HG03103 (cell line): ENCODE results near the gene TENM3.

ENCODE experiments used
- ATAC-seq: cut with Tn5 transposase; IDR thresholded peaks from one replicate; pipeline ENCODE4 v1.9.1; 2021; ENCODE audit warnings: low read depth; ENCODE audit not compliant: unreplicated experiment

Gene TENM3

DNA sequence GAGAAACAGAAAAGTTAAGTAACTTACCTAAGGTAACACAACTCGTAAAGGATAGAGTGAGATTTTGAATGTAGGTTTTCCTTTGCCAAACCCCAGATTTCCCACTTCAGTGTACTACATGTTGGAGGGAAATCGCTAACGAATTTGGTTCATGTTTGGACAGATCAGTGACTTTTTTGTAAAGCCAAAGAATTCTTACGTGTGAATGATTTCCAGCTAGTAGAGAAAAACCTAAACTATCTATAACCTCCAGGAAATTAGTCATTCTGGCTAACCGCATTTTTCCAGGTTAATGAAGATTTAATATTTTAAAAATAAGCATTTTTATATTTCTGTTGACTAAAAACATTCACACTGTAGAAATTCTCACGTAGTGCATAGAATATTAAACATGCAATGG is 7.2 kb downstream of the TENM3 start:
- no peak for ATAC-seq

- no peak for ATAC-seq
Observed at GRCh38 chr4:182251116-182251515, 7.9 kb downstream of the TENM3 start.

DNA sequence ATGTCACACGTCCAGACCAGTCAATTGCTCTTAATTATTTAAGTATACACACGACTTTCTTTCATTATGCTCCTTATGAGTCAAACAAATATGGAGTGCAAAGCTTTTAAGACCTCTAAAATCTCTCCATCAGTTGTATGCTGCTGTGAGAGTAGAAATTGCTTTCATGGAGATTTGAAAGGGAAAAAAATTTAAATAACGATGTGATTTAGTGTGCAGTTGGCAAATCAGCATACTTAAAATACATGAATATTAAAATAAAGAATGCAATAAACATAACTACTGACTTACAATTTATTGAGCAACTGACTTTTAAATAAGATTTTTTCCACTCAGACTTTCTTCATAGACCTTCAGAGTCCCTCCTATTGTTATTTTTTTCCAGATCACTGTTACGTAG is 9.0 kb downstream of the TENM3 start:
- ATAC-seq = no peak

GRCh38 chr4:182254026-182254780 is 11.0 kb downstream of the TENM3 start:
- ATAC-seq = no peak

GRCh38 chr4:182255441-182256190 is 12.4 kb downstream of the TENM3 start:
- ATAC-seq = no peak

- no peak for ATAC-seq
Observed at GRCh38 chr4:182257016-182257415, 13.8 kb downstream of the TENM3 start.

DNA sequence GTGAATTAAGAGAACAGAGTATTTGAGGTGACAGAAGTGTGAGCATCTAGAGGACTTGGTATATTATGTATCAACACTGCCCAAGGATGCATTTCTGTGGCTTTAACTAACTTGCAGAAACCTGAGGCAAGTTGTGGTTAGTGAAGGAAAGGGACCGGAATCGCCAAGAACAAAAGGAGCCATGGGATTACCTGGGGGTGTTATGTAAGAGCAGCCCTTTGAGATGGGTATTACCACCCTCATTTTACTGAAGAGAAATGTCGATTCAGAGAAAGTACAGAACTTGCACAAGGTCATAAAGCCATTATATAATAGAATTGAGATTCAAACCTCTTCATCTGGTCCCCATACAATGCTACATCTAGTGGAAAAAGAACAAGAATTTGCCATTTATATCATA is 14.3 kb downstream of the TENM3 start:
- ATAC-seq = no peak

DNA sequence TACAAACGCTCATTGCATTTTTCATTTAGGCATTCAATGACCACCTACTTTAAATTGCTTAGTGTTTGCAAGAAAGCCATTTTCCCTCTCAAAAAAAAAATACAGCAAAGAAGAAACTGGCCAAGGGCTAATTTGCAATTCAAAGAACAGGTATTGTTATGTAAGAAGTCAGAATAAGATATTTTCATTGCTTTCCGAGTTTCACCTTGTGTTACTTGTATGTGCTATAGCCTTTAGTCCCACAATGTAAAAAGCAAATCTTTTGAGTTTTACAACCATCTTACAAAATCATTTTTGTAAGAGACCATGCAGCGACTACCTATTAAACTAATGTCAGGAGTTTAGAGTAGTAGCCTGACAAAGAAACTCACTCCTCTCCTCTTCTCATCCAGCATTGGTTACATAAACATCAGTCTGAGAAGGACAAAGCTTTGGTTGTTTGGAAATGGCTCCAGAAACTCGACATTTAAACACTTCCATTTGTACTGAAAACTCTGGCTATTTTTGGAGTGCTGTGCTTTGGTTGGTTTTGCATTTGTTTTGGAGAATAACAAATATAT is 15.3 kb downstream of the TENM3 start:
- no peak for ATAC-seq

GRCh38 chr4:182261651-182262223 is 18.5 kb downstream of the TENM3 start:
- no peak for ATAC-seq

DNA sequence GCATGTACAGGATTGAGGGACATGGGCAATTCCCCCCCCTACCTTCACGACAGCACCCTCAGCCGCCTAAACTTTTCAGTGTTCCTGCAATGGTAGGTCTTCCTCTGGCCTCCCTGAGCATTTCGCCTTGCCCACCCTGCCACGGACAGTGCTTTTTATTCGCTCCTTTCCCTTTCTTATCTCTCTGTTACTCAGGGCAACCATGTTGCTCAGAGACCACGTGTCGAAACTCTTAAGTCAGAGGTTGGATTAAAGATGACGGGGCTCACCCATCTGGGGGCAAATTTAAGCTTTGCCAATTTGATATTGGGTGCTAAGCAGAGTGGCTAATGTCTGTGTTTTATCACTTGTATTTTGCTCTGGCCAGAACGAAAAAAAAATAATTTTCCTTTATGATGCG is 20.4 kb downstream of the TENM3 start:
- ATAC-seq = no peak

GRCh38 chr4:182264139-182264752 is 21.0 kb downstream of the TENM3 start:
- ATAC-seq = no peak

GRCh38 chr4:182265881-182266280 is 22.7 kb downstream of the TENM3 start:
- ATAC-seq = no peak

- no peak for ATAC-seq
Observed at GRCh38 chr4:182267048-182267447, 23.8 kb downstream of the TENM3 start.

GRCh38 chr4:182268966-182269365 is 25.8 kb downstream of the TENM3 start:
- ATAC-seq = no peak

DNA sequence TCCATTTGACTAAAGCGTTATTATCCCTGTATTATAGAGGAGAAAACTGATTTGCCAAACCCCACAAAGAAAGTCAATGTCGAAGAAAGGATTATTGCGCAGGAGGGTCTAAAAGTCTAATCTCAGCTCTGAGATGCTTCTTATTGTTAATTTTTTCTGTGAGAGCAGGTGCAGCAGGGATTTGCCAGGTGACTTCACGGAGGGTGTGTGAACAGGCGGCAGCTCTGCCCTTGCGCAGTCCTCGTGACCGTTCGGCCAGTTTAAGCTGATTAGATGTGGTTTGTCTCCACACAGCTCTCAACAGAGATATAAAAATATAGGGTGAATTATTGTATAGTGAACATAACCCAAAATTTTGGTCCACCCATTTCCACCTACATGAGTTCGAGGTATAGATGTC is 28.5 kb downstream of the TENM3 start:
- no peak for ATAC-seq

GRCh38 chr4:182272151-182272550 is 28.9 kb downstream of the TENM3 start:
- no peak for ATAC-seq

DNA sequence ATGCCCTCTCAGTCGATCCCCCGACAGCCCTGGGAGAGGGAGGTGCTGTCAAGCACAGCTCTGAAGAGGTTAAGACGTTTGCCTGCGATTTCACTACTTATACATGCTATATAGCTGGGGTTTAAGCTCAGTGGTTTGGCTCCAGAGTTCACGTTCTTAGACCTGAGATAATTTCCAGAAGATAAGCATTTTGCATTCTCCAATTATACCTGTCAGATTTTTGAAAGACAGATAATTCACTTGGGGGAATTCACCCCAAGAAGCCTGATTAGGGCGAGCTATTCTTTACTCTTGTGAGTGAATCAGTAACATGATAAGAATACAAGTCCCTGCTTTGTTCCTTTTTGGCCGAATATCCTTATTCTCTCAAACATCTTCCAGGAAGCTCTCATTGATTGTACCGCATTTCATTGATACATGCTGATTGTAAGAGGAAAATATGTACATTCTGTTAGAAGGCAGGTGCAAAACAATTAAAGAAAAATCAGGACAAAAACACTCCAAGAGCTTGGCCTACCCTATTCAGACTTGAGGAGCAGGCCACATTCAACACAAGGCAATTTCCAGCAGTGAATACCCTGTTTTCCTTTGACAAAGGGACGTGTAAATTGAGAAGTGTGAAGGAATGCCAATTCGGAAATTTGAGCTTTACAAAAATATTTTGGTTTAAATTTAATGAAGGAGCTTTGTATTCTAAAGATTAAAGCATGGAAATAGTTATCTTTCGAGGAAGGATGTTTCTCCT is 30.2 kb downstream of the TENM3 start:
- no peak for ATAC-seq

- ATAC-seq = no peak
Observed at GRCh38 chr4:182276210-182277109, 33.3 kb downstream of the TENM3 start.

DNA sequence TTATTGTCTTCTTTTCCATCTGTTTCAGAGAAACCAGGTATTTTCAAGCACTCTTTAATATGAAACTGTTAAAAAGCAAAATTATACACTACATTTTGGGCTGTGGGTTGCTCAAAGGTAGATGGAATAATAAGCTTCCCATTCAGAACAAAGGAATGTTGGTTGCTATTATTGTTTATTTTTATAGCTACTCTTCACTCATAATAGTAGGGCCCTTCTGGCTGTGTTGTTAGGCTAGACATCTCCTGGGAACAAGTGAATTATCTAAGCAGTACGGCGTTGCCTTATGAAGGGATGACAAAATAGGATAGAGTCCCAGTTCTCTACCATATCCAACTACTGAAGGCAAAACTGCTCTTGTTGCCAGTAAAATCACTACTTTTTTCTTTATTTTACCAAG is 34.2 kb downstream of the TENM3 start:
- no peak for ATAC-seq
